GM23338 (cell line): ENCODE measurements around the gene CDC6. TPM values are rescaled to one million over a fixed set of nuclear protein-coding genes. Genes with fewer than 3 reads are reported as not detected.

Source experiments
- ATAC-seq: fragments of 200-7000 bp; cut with Tn5 transposase; 3 replicates; pipeline ENCODE4 v1.9.1; 2020
- DNase-seq: peaks from one replicate; pipeline ENCODE4 v3.0.0-alpha.2; 2015; ENCODE audit warnings: low spot score
- H2AFZ ChIP-seq: fragments of 200-600 bp; sonication (generic); 2 replicates; pipeline ENCODE4 v1.8.0; 2016; ENCODE audit warnings: antibody characterized with exemption, mild to moderate bottlenecking, moderate library complexity
- H3F3A ChIP-seq: fragments of 200-600 bp; sonication (generic); replicated peaks from 2 replicates; pipeline ENCODE4 v1.8.0; 2017; ENCODE audit warnings: antibody characterized with exemption, mixed run types, low read depth
- H3K27ac ChIP-seq: fragments of 200-600 bp; sonication (generic); 2 replicates; pipeline ENCODE4 v1.6.1; 2016; ENCODE audit warnings: low read depth
- H3K27me3 ChIP-seq: fragments of 200-600 bp; sonication (generic); 2 replicates; pipeline ENCODE4 v1.8.0; 2016; ENCODE audit warnings: mild to moderate bottlenecking, mixed run types, moderate library complexity; ENCODE audit not compliant: insufficient read depth
- H3K36me3 ChIP-seq: fragments of 200-600 bp; sonication (generic); 2 replicates; pipeline ENCODE4 v1.8.0; 2016; ENCODE audit warnings: mild to moderate bottlenecking; ENCODE audit not compliant: insufficient read depth
- H3K4me1 ChIP-seq: fragments of 200-600 bp; sonication (generic); 2 replicates; pipeline ENCODE4 v1.8.0; 2016; ENCODE audit warnings: mild to moderate bottlenecking, moderate library complexity; ENCODE audit not compliant: insufficient read depth
- H3K4me2 ChIP-seq: fragments of 200-600 bp; sonication (generic); 2 replicates; pipeline ENCODE4 v1.7.1; 2017; ENCODE audit warnings: mixed run types
- H3K4me3 ChIP-seq: fragments of 200-600 bp; sonication (generic); 2 replicates; pipeline ENCODE4 v1.6.1; 2016; ENCODE audit warnings: mixed run types
- H3K79me2 ChIP-seq: fragments of 200-600 bp; sonication (generic); replicated peaks from 2 replicates; pipeline ENCODE4 v1.8.0; 2017; ENCODE audit warnings: mild to moderate bottlenecking; ENCODE audit not compliant: insufficient read depth
- H3K9me2 ChIP-seq: fragments of 200-600 bp; sonication (generic); 2 replicates; pipeline ENCODE4 v1.8.0; 2017; ENCODE audit not compliant: insufficient read depth
- H4K20me1 ChIP-seq: fragments of 200-600 bp; sonication (generic); replicated peaks from 2 replicates; pipeline ENCODE4 v1.8.0; 2017; ENCODE audit warnings: mild to moderate bottlenecking; ENCODE audit not compliant: insufficient read depth
- H3K27ac Mint-ChIP-seq: 2 replicates; pipeline ENCODE4 v1.8.0; 2020; ENCODE audit warnings: inconsistent platforms, mild to moderate bottlenecking, moderate library complexity, mixed read lengths
- H3K27me3 Mint-ChIP-seq: 3 replicates; pipeline ENCODE4 v1.8.0; 2022; ENCODE audit warnings: low read depth, mild to moderate bottlenecking, moderate library complexity, mixed read lengths, inconsistent platforms; ENCODE audit not compliant: insufficient read depth, poor library complexity
- H3K36me3 Mint-ChIP-seq: 3 replicates; pipeline ENCODE4 v1.8.0; 2021; ENCODE audit warnings: low read depth, mild to moderate bottlenecking, inconsistent platforms, moderate library complexity, mixed read lengths
- H3K4me1 Mint-ChIP-seq: 3 replicates; pipeline ENCODE4 v1.8.0; 2020; ENCODE audit warnings: mild to moderate bottlenecking, inconsistent platforms, mixed read lengths
- H3K4me3 Mint-ChIP-seq: 3 replicates; pipeline ENCODE4 v1.8.0; 2021; ENCODE audit warnings: moderate library complexity, mild to moderate bottlenecking, inconsistent platforms, mixed read lengths
- H3K9me3 Mint-ChIP-seq: 3 replicates; pipeline ENCODE4 v1.8.0; 2020; ENCODE audit warnings: moderate library complexity, mild to moderate bottlenecking, inconsistent platforms, mixed read lengths
- ETS1 ChIP-seq: IDR thresholded peaks from 2 replicates; pipeline ENCODE4 v1.6.1; 2016; ENCODE audit warnings: antibody characterized with exemption
- EZH2 ChIP-seq: fragments of 200-600 bp; sonication (generic); IDR thresholded peaks from one replicate; pipeline ENCODE4 v1.8.0; 2017; ENCODE audit warnings: antibody characterized with exemption, mild to moderate bottlenecking, low read depth; ENCODE audit not compliant: unreplicated experiment
- EZH2phosphoT487 ChIP-seq: fragments of 200-600 bp; sonication (generic); IDR thresholded peaks from one replicate; pipeline ENCODE4 v1.8.1; 2018; ENCODE audit warnings: antibody characterized with exemption; ENCODE audit not compliant: unreplicated experiment
- JUNB ChIP-seq: IDR thresholded peaks from one replicate; pipeline ENCODE4 v1.6.1; 2016; ENCODE audit warnings: antibody characterized with exemption; ENCODE audit not compliant: unreplicated experiment
- NANOG ChIP-seq: IDR thresholded peaks from 2 replicates; pipeline ENCODE4 v1.6.1; 2016; ENCODE audit warnings: antibody characterized with exemption, borderline replicate concordance
- STAT1 ChIP-seq: IDR thresholded peaks from one replicate; pipeline ENCODE4 v1.6.1; 2016; ENCODE audit warnings: antibody characterized with exemption; ENCODE audit not compliant: unreplicated experiment
- ZNF114 ChIP-seq: fragments of 250-450 bp; sonication (Bioruptor Pico); IDR thresholded peaks from 2 replicates; pipeline ENCODE4 v1.5.0; 2020; ENCODE audit warnings: mild to moderate bottlenecking, moderate library complexity
- polyA plus RNA-seq: library from polyadenylated mRNA; unstranded; fragments of >200 nt; fragmentation: Nextera tagmentation; extraction: Ambion mirVana; gene quantifications from 2 replicates; pipeline ENCODE4 v1.2.1, GENCODE V29; 2016
- total RNA-seq: library from RNA; depleted of rRNA; stranded (reverse); fragments of >200 nt; shearing (Covaris generic); gene quantifications from 2 replicates; pipeline ENCODE4 v1.2.3, GENCODE V29; 2014
- TF ChIP-seq, protein P1 (sequence below), 2 experiments: fragments of 200-600 bp in 1 of 2; sonication (generic) in 1 of 2; conservative IDR thresholded peaks; 2 replicates each; pipeline versions ENCODE4 v1.5.1 to v1.6.1; 2016 to 2017; ENCODE audit warnings: antibody characterized with exemption in 2 of 2, low read depth in 2 of 2, mild to moderate bottlenecking in 2 of 2, moderate library complexity in 1 of 2
- TF ChIP-seq, protein P2 (sequence below): fragments of 250-450 bp; sonication (Bioruptor Pico); IDR thresholded peaks from 2 replicates; pipeline ENCODE4 v1.5.0; 2020; ENCODE audit warnings: mild to moderate bottlenecking, moderate library complexity
- TF ChIP-seq, protein P3 (sequence below): IDR thresholded peaks from one replicate; pipeline ENCODE4 v1.6.1; 2018; ENCODE audit warnings: antibody characterized with exemption; ENCODE audit not compliant: unreplicated experiment

CDC6 gene
- total and polyA plus RNA-seq, 2 experiments from 2014 or later = 46.2 to 79.9 TPM

DNA sequence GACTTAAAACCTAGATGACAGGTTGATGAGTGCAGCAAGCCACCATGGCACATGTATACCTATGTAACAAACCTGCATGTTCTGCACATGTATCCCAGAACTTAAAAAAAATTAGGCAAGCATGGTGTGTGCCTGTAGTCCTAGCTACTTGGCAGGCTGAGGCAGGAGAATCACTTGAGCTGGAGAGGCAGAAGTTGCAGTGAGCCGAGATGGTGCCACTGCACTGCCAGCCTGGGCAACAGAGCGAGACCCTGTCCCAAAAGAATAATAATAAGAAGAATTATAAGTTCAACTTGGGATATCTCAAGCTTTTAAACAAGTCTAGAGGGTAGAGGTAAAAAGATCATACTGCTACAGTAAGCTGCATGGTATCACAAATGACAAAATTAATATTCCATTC, 9.8 kb downstream of the CDC6 start:
- Histone ChIP-seq H3K27ac (no peak overlapping the region), H3K9me2 (no peaks in the 10 kb centered on the region), H3K4me3 (no peak overlapping the region), H3K27me3 (no peaks in the 10 kb centered on the region), H3K4me1 (peaks cover 24% of the 10 kb centered on the region), H3K36me3 (peaks cover 74% of the 10 kb centered on the region), H2AFZ (no peak overlapping the region), H4K20me1 (peaks cover 37% of the 10 kb centered on the region), H3K79me2 (peaks cover 21% of the 10 kb centered on the region), H3K4me2 (no peak overlapping the region), H3F3A (peaks cover 27% of the 10 kb centered on the region)
- no peak for DNase-seq
- no peaks in the 10 kb centered on the region for H3K9me3 Mint-ChIP-seq
- no peak for ATAC-seq
- peaks cover 38% of the 10 kb centered on the region for H3K4me1 Mint-ChIP-seq
- peaks cover 7% of the 10 kb centered on the region for H3K27me3 Mint-ChIP-seq
- H3K27ac Mint-ChIP-seq = peak overlapping the region; percentile 81
- TF ChIP-seq NANOG = no peak
- TF ChIP-seq, protein P1, sequence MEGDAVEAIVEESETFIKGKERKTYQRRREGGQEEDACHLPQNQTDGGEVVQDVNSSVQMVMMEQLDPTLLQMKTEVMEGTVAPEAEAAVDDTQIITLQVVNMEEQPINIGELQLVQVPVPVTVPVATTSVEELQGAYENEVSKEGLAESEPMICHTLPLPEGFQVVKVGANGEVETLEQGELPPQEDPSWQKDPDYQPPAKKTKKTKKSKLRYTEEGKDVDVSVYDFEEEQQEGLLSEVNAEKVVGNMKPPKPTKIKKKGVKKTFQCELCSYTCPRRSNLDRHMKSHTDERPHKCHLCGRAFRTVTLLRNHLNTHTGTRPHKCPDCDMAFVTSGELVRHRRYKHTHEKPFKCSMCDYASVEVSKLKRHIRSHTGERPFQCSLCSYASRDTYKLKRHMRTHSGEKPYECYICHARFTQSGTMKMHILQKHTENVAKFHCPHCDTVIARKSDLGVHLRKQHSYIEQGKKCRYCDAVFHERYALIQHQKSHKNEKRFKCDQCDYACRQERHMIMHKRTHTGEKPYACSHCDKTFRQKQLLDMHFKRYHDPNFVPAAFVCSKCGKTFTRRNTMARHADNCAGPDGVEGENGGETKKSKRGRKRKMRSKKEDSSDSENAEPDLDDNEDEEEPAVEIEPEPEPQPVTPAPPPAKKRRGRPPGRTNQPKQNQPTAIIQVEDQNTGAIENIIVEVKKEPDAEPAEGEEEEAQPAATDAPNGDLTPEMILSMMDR (conservative IDR thresholded peaks at IDR 0.05; ENCODE audit: low read depth in 2 of 2) = no peak
- no peak for TF ChIP-seq STAT1
- no peak for TF ChIP-seq EZH2phosphoT487
- no peak for TF ChIP-seq ETS1
- TF ChIP-seq, protein P2, sequence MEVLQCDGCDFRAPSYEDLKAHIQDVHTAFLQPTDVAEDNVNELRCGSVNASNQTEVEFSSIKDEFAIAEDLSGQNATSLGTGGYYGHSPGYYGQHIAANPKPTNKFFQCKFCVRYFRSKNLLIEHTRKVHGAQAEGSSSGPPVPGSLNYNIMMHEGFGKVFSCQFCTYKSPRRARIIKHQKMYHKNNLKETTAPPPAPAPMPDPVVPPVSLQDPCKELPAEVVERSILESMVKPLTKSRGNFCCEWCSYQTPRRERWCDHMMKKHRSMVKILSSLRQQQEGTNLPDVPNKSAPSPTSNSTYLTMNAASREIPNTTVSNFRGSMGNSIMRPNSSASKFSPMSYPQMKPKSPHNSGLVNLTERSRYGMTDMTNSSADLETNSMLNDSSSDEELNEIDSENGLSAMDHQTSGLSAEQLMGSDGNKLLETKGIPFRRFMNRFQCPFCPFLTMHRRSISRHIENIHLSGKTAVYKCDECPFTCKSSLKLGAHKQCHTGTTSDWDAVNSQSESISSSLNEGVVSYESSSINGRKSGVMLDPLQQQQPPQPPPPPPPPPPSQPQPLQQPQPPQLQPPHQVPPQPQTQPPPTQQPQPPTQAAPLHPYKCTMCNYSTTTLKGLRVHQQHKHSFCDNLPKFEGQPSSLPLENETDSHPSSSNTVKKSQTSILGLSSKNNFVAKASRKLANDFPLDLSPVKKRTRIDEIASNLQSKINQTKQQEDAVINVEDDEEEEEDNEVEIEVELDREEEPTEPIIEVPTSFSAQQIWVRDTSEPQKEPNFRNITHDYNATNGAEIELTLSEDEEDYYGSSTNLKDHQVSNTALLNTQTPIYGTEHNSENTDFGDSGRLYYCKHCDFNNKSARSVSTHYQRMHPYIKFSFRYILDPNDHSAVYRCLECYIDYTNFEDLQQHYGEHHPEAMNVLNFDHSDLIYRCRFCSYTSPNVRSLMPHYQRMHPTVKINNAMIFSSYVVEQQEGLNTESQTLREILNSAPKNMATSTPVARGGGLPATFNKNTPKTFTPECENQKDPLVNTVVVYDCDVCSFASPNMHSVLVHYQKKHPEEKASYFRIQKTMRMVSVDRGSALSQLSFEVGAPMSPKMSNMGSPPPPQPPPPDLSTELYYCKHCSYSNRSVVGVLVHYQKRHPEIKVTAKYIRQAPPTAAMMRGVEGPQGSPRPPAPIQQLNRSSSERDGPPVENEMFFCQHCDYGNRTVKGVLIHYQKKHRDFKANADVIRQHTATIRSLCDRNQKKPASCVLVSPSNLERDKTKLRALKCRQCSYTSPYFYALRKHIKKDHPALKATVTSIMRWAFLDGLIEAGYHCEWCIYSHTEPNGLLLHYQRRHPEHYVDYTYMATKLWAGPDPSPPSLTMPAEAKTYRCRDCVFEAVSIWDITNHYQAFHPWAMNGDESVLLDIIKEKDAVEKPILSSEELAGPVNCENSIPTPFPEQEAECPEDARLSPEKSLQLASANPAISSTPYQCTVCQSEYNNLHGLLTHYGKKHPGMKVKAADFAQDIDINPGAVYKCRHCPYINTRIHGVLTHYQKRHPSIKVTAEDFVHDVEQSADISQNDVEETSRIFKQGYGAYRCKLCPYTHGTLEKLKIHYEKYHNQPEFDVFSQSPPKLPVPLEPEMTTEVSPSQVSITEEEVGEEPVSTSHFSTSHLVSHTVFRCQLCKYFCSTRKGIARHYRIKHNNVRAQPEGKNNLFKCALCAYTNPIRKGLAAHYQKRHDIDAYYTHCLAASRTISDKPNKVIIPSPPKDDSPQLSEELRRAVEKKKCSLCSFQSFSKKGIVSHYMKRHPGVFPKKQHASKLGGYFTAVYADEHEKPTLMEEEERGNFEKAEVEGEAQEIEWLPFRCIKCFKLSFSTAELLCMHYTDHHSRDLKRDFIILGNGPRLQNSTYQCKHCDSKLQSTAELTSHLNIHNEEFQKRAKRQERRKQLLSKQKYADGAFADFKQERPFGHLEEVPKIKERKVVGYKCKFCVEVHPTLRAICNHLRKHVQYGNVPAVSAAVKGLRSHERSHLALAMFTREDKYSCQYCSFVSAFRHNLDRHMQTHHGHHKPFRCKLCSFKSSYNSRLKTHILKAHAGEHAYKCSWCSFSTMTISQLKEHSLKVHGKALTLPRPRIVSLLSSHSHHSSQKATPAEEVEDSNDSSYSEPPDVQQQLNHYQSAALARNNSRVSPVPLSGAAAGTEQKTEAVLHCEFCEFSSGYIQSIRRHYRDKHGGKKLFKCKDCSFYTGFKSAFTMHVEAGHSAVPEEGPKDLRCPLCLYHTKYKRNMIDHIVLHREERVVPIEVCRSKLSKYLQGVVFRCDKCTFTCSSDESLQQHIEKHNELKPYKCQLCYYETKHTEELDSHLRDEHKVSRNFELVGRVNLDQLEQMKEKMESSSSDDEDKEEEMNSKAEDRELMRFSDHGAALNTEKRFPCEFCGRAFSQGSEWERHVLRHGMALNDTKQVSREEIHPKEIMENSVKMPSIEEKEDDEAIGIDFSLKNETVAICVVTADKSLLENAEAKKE (CRISPR knock-in tag) = no peak
- TF ChIP-seq, protein P3, sequence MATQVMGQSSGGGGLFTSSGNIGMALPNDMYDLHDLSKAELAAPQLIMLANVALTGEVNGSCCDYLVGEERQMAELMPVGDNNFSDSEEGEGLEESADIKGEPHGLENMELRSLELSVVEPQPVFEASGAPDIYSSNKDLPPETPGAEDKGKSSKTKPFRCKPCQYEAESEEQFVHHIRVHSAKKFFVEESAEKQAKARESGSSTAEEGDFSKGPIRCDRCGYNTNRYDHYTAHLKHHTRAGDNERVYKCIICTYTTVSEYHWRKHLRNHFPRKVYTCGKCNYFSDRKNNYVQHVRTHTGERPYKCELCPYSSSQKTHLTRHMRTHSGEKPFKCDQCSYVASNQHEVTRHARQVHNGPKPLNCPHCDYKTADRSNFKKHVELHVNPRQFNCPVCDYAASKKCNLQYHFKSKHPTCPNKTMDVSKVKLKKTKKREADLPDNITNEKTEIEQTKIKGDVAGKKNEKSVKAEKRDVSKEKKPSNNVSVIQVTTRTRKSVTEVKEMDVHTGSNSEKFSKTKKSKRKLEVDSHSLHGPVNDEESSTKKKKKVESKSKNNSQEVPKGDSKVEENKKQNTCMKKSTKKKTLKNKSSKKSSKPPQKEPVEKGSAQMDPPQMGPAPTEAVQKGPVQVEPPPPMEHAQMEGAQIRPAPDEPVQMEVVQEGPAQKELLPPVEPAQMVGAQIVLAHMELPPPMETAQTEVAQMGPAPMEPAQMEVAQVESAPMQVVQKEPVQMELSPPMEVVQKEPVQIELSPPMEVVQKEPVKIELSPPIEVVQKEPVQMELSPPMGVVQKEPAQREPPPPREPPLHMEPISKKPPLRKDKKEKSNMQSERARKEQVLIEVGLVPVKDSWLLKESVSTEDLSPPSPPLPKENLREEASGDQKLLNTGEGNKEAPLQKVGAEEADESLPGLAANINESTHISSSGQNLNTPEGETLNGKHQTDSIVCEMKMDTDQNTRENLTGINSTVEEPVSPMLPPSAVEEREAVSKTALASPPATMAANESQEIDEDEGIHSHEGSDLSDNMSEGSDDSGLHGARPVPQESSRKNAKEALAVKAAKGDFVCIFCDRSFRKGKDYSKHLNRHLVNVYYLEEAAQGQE = no peak
- TF ChIP-seq ZNF114 (CRISPR knock-in tag) = no peak
- no peak for TF ChIP-seq JUNB
- no peak for TF ChIP-seq EZH2
- peaks cover 98% of the 10 kb centered on the region for H3K36me3 Mint-ChIP-seq
- no peak overlapping the region for H3K4me3 Mint-ChIP-seq
